Adipose tissue (tissue), 3 donors: ENCODE measurements around the gene PLA2R1. TPM values are rescaled to one million over a fixed set of nuclear protein-coding genes. Genes with fewer than 3 reads are reported as not detected.

Experiments
- H3K27ac ChIP-seq: one replicate; pipeline ENCODE4 v1.5.1; 2013; ENCODE audit warnings: low read depth, low read length
- WGBS, 3 donors: extraction: QIAGEN DNeasy Blood & Tissue Kit; methylation state at CpG; one replicate each; pipeline ENCODE4 v1.1.7; 2013; 5-methylcytosine and 5-hydroxymethylcytosine counted together
- polyA plus RNA-seq, 3 donors: library from polyadenylated mRNA; stranded (reverse); fragments of 200-250 nt; gene quantifications; one replicate each; pipeline ENCODE4 v1.2.3, GENCODE V29; 2013
- donor health status: healthy with polysubstance abuse.
- donor health status: Bipolar disorder and iron deficiency.
- donor health status: healthy.

The PLA2R1 gene
- polyA plus RNA-seq, 3 donors, result 0.48 to 3.2 (median 2.6) TPM

DNA sequence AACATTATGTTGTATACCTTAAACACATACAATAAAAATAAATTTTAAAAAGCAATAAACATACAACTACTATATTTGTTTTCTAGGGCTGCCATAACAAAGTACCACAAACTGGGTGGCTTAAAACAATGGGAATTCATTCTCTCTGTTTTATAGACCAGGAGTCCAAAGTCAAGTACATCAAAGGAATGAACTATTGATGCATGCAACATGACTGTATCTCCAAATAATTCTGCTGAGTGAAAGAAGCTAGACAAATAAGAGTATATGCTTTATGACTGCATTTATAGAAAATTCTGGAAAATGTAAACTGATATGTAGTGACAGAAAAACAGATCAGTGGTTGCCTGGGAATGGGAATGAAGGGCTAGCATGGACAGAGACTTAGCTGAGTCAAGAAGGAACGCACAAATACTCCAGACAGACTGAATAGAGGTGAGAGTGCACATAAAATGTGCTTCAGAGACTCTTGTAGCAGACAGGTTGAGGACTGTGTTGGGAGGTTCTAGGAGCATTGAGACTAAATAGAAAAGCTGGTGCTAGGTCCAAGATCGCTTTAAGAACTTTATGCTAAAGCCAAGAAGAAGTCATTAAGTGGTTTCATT lies 11.0 kb upstream of the PLA2R1 start:
- WGBS, 3 donors, result 86 to 96% (median 95%) methylated on average over 2 of the region's 2 CpGs
- H3K27ac ChIP-seq, result no peak overlapping the region

DNA sequence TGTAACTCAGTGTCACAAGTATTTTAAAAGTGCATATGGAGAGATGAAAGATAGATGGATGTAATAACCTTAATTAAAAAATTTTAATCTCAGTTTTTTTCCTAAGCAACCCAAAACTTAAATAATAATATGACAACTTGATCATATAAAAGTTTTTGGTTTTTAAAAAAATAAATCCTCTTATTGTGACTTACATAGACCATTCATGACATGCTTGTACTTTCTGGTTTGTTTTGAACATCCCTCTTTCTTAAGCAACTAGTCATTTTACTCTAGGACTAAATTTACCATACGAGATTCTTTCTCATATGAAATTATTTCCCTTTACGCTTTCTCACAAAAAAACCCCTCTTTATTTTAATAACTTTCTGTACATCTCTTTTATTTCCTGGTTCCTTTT lies 6.5 kb upstream of the PLA2R1 start:
- H3K27ac ChIP-seq, result no peak overlapping the region
- 86 to 95% (median 93%) methylated on average over 2 of the region's 2 CpGs for WGBS, 3 donors

DNA sequence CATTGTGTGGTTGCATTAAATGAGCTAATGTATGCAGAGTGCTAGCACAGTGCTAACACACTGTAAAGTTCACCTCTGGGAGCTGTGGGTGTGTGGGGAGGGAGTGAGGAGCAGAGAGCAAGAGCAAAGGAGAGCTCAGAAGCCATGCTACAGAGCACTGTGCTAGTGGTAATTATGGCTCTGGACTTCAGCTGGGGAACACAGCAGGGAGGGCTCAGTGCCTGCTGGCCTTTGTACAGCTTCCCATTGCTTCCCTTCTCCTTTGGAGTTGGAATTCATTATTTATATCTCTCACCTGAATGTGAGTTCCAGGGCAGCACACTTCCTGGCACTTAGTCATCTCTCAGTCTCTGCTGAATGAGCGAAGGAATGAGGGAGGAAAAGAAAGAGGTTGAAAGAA lies 2.5 kb upstream of the PLA2R1 start:
- WGBS, 3 donors, result 85 to 86% (median 86%) methylated on average over 1 of the region's 1 CpG
- H3K27ac ChIP-seq, result no peak overlapping the region

DNA sequence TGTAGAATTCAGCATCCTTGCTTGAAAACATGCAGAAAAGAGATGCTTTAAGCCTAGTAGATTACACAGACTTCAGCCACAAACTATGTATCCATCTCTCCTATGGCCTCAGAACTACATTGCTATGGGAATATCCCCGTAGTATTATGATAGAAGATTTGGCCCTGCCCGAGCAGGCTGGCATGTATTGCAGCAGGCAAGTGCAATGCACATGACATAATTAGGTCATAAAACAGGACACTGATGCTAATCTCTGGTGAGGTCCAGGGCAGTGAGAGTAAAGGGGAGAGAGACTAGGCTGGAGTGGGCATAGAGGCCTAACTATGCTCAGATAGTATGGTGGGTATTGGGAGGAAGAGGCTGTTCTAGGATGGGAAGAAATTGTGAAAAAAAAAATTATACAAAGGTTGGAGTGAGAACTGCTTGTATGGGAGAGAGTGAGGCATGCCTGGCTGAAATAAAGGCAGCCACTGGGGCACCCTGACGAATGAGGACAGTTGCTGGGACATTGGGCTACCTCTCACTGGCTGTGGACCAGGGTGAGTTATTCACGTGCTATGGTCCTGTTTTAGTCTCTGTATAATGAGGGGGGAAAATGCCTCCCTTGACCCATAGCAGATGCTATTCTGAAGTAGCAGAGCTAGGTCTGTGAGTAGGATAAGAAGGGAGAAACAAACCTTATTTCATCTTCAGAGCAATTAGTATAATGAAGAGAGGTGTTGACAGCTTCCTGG lies 1.6 kb upstream of the PLA2R1 start:
- WGBS, 3 donors, result 78 to 84% (median 81%) methylated on average over 4 of the region's 4 CpGs
- no peak overlapping the region for H3K27ac ChIP-seq

DNA sequence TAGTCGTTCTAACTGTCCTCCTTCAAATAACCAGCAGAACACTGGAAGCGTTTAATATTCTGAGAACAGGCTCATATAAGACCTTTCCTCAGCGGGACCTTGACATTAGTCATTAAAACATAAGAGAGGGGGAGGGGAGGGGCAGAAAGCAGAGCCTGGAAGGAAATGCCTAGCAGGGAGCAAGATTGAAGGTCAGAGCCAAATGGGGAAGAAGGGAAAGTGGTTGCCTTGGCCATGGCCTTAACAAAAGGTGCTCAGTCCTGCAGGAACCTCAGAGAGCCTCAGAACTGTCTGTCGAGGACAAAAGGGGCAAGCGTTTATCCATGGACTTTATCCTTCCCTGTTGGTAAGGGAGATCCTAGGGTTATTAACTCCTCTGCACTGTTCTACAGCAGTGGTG lies 856 bp upstream of the PLA2R1 start:
- 47 to 61% (median 53%) methylated on average over 5 of the region's 5 CpGs for WGBS, 3 donors
- H3K27ac ChIP-seq, result no peak overlapping the region

DNA sequence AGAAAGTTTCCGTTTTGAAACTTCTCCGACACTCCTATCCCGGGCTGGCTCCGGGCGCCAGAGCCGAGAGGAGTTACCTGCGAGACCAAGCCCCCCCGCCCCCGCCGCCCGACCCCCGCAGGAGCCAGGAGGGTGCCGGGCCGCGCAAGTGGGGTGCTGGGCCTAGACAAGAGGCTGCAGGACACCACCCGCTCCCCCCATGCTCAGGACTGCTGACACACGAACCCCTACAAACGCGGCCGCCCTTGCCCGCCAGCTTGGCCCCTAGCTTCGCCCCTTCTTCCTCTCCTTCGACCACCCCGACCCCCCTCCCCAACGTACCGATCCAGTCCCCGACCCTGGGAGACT lies 497 bp downstream of the PLA2R1 start:
- WGBS, 3 donors, result 2 to 4% (median 2%) methylated on average over 21 to 27 of the region's 27 CpGs
- H3K27ac ChIP-seq, result no peak overlapping the region

DNA sequence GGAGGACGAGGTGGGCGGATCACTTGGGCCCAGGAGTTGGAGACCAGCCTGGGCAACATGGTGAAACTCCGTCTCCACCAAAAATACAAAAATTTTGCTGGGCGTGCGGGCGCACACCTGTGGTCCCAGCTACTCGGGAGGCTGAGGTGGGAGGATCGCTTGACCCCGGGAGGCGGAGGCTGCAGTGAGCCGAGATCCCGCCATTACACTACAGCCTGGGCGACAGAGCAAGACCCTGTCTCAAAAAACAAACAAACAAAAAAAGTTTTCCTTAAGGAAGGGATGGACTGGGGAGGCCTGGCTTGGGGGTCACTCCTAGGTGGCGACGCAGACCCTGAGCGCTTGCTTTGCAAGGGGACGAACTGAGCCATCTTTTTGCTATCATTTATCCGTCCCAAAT lies 882 bp downstream of the PLA2R1 start:
- no peak overlapping the region for H3K27ac ChIP-seq
- 78 to 79% (median 79%) methylated on average over 18 of the region's 18 CpGs for WGBS, 3 donors

DNA sequence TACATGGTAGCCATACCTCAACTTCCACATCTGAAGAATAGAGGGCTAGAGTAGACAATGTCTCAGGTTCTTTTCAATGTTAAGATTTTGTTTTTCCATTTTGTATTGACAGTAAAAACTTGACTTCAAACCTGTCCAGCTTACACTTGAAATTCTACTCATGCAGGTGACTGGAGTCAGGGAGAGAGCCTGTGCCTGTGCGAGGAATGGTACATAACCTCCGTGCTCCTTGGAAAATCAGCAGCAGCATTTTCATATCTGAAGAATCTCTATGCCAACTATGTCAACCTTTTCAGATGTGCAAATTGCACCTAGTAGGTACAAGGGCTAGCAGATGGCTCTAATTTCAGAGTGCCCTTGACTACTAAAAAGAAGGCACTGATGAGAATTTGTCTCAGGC lies 2.1 kb downstream of the PLA2R1 start:
- 87 to 98% (median 98%) methylated on average over 2 of the region's 2 CpGs for WGBS, 3 donors
- H3K27ac ChIP-seq, result no peak overlapping the region

DNA sequence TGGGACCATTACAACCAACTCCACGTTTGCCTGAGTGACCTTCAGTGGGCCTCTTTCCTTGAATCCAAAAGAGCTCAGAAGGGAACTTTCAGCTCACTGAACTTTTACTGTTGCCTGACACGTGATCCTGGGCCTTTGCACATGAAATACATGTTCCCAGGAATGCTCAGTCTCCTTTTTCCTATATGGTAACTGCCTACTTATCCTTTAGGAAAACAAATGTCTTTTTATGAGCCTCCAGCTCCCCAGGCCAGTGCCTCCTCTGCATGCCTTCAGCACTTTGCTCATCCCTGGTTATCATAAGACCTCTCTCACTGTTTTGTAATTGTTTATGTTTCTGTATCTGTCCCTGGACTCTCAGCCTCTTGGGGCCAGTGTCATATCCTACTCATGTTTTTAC lies 5.1 kb downstream of the PLA2R1 start:
- WGBS, 3 donors, result 68 to 83% (median 83%) methylated on average over 2 of the region's 2 CpGs
- no peak overlapping the region for H3K27ac ChIP-seq

DNA sequence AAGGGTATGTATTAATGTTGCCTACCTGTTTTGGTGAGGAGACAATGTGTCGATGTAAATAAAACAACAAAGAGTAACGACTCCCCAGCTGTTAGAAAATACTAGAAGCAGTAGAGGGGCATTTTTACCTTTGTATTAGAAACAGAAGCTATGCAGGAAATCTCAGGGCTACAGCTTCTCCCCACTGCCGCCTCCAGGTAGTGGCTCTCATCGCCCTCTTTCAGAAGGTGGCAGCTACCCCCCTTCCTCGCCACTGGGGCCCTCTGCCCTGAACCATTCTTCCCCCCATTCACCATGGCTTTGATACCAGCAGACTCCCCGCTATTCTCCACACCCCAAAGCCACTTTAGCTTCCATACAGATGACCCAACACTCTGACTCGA lies 6.7 kb downstream of the PLA2R1 start:
- H3K27ac ChIP-seq, result no peak overlapping the region
- 87 to 96% (median 93%) methylated on average over 7 of the region's 7 CpGs for WGBS, 3 donors

DNA sequence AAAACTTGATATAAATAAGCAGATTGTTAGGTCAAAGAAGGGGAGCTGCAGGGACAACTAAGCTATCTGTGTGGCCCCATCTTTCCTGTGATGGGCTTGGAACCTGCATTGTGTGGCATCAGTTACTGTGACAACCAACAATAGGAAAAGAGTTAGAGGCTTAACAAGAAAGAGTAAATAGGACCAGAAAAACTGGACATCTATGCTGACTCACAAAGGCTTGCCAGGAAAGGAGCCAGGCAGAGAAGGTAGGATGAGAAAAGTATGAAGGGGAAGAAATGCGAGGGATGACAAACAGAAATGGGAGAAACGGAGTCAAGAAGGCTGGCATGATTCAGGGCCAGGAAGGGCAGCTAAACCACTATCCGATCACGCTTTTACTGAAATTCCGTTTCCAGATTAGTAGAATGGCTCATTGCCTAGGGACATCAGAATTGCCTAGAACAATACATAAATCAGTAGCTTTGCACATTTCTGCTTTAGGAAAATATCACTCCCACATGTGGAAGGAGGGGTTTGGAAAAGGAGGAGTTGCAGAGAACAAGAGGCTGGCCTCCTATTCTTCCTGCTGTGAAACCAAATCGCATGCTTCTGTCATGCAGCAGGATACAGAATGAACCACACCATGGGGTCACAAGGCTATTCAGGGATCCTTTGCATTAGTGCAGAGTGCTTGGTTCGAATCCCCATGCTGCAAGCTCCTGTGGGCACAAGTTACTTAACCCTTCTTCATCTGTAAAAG lies 7.3 kb downstream of the PLA2R1 start:
- 61 to 79% (median 70%) methylated on average over 7 of the region's 7 CpGs for WGBS, 3 donors
- H3K27ac ChIP-seq, result no peak overlapping the region

DNA sequence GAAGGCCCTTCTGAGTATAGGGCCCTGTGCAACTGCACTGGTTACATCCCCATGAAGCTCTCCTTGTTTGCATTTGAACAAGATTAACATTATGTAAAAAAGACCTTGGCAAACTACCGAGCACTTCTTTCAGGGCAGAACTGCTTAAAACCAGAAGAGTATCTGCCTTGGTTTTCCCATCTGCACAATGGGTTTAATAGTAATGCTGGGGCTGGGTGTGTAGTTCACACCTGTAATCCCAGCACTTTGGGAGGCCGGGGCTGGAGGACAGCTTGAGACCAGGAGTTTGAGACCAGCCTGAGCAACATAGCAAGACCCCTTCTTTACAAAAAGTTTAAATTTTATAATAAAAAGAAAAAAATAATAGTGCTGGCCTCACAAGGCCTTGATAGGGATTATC lies 8.5 kb downstream of the PLA2R1 start:
- 87 to 99% (median 96%) methylated on average over 2 of the region's 2 CpGs for WGBS, 3 donors
- H3K27ac ChIP-seq, result no peak overlapping the region

DNA sequence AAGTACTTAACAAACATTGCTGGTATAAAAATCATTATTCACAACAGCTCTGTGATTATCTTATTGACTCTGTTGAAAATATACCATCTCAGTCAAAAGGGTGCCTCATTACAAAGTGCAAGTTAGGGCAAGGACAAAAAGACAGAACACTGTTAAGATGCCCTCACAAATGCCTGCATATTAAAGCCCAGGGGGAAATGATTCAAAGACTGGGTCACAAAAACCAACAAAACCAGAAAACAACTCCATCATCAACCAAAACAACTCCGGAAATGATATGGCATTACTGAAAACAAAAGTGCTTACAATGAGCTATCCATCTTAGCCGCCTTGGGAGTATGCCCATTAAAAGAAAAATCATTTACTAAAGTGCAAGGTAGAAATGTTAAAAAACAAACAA lies 9.9 kb downstream of the PLA2R1 start:
- 84 to 96% (median 88%) methylated on average over 2 of the region's 2 CpGs for WGBS, 3 donors
- H3K27ac ChIP-seq, result no peak overlapping the region

DNA sequence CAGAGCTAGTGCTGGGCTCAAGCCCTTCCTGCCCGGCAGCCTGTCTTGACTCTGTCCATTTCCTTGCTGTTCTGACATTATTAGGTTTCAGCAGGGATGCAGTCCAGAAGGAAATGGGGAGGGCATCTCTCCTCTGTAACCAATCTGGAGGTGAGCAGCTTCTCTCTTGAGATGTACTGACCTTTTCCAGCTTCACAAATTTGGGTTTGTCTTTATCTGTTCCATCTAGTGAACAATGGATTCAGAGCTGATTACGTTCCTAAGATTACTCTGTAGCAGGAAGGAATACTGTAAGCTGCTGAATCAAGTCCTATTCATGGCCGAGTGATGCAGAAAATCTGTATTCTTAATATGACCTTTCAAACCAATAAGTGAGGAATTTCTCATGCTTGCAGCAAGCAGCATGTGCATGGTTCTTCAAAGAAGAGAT lies 11.0 kb downstream of the PLA2R1 start:
- WGBS, 3 donors, result 58 to 76% (median 72%) methylated on average over 3 of the region's 3 CpGs
- no peak overlapping the region for H3K27ac ChIP-seq

DNA sequence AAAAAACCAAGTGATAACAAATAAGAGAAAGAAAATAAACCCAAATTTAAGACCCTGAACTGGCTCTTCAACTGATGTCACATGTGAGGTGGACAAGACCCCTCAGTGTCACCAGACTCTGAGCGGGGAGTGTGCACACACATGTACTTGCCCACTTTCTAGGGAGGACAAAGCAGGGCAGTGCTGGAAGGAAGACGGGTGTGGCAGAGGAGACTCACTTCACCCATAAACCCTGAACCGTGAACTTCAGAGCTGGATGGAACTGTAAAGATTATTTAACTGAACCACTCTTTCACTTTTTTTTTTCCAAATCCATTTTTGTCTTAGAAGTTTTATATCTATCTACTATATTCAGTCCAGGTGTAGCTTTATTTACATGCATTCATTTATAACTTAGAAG lies 12.3 kb downstream of the PLA2R1 start:
- WGBS, 3 donors, result 88 to 89% (median 88%) methylated on average over 3 of the region's 3 CpGs
- no peak overlapping the region for H3K27ac ChIP-seq

DNA sequence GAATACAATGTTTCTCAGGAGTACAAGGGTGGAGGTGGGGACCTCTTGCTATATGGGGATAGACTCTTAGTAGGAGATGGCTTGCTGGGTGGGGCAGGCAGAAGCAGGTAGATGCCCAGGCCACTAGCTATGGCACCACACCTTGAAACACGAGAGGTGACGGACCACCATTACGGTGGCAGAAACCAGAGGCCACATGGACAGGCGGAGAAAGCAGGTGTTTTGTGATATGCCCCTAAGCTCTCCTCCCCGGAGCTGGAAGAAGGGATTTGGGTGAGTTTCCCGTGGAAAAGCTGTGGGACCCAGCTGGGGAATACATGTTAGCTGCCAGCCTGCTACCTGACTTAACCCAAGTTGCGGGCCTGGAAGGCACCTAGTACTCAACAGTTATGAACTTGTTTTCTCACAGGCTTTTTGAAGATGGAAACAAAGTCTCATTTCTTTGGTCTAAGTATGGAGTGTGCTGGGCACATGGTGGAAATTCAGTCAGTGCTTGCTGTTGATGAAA lies 16.7 kb downstream of the PLA2R1 start:
- WGBS, 3 donors, result 79 to 85% (median 82%) methylated on average over 7 of the region's 7 CpGs

DNA sequence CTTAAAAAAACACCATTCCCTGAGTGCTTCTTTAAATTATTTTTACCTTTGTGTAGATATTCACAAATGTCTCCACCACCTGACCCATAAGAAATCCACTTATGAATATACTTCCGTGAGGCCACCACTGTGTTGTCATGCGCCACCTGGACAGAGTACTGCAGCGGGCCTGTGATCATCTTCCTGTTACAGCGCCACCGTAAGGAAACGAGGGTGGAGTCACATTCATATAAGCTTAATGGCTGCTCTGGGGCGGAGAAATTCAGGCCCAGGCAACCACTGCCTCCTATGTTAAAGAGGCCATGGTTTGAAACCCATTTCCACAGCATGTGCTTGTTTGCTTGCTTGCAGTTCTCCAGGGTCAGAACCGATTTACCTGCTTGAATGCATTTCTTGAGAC lies 17.7 kb downstream of the PLA2R1 start:
- no peak overlapping the region for H3K27ac ChIP-seq
- 90 to 96% (median 93%) methylated on average over 8 of the region's 8 CpGs for WGBS, 3 donors

More for the DNA sequence above, 16.7 kb downstream of the PLA2R1 start:
- no peak overlapping the region for H3K27ac ChIP-seq

DNA sequence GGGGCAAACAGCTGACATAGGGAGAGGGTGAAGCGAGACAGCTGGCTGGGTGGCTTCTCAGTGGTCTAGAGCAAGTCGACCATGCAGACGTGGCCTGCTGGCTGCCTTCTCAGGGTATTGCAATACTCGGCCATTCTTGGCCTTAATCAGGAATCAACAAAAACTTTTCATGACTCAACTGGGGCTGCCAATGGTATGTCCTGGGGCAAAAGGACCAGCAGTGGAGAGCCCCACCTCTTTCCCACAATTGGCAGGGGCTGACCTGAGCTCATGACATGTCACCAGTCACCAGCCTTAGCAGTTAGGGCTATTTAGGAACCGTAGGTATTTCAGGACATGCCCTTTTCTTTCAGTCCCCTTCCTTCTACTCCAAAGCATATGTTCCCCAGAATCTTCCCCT lies 19.1 kb downstream of the PLA2R1 start:
- no peak overlapping the region for H3K27ac ChIP-seq
- 76 to 92% (median 81%) methylated on average over 5 of the region's 5 CpGs for WGBS, 3 donors

DNA sequence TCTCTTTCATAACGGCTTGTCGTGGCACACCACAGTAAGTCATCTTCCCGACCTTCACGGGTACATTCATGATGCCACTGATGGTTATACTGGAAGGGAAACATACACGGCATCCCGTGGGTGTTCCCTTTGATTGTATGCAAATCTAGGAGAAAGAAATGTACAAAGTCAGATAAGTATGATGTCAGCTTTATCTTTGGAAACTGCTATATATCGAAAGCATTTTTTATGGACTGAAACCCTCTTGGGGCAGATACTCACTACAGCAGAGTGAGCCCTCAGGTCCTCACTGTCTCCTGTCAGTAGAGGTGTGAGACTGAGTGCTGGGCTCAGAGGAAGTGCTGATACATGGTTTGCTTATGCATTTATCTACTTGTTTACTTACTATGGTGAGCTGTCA lies 20.4 kb downstream of the PLA2R1 start:
- 87 to 91% (median 90%) methylated on average over 7 of the region's 7 CpGs for WGBS, 3 donors
- no peak overlapping the region for H3K27ac ChIP-seq

DNA sequence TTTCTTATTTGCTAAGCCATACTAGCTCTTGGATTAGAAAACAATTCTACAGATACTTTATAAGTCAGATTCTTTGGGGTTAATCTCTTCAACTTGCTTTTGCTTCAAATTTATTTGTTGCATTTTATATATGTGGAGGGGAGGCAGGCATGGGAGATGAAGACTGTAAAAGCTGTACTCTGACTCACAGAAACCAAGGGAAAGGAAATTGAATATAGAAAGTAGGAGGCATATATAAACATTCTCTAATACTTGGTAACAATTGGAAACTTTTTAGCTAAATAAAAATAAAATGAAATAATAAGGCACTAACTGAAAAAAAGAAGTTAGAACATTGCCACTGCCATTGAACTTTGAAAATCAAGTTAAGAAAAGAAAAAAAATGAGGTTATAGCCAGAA lies 21.3 kb downstream of the PLA2R1 start:
- H3K27ac ChIP-seq, result no peak overlapping the region
